Measurements from ENCODE around the gene OR8D2.
"Not testable (repeated sequence)": the region's sequence is repeated elsewhere in the genome, so short reads cannot be mapped to it uniquely, and the experiment has no call there.

The OR8D2 gene

DNA sequence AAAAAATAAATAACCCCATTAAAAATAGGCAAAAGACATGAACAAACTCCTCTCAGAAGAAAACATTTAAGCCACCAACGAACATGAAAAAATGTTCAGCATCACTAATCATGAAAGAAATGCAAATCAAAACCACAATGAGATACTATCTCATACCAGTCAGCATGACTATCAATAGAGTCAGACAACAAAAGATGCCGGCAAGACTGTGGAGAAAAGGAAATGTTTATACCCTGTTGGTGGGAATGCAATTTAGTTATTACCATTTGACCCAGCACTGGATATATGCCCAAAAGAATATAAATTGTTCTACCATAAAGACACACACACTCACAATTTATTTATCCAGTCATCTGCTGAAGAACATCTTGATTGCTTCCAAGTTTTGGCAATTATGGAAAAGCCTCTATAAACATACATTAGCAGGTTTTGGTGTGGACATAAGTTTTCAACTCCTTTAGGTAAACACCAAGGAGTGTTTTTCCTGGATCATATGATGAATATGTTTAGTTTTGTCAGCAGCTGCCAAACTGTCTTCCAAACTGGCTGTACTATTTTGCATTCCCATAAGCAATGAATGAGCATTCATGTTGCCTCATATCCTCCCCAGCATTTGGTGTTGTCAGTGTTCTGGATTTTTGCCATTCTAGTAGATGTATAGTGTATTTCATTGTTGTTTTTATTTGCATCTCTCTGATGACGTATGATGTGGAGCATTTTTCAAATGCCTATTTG lies 34.2 kb downstream of the OR8D2 start:
- peak; percentile 26 for DNase-seq (ENCODE audit: low read depth)

DNA sequence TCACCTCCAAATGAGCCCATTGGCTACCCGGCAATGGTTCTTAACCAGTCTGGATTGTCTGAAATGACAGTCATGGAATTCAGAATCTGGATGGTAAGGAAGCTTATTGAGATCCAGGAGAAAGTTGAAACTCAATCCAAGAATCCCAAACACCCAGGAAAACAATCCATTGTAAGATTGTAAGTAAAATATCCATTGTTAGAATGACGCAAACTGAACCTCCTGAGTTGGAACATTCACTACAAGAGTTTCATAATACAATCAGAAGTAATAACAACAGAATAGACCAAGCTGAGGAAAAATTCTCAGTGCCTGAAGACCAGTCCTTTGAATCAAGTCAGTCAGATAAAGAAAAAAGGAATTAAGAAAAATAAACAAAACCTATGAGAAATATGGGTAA lies 41.7 kb downstream of the OR8D2 start:
- no peak for DNase-seq (ENCODE audit: low read depth)

- no peak for DNase-seq (ENCODE audit: low read depth)
Observed at GRCh38 chr11:124277804-124278203, 42.2 kb downstream of the OR8D2 start.

DNA sequence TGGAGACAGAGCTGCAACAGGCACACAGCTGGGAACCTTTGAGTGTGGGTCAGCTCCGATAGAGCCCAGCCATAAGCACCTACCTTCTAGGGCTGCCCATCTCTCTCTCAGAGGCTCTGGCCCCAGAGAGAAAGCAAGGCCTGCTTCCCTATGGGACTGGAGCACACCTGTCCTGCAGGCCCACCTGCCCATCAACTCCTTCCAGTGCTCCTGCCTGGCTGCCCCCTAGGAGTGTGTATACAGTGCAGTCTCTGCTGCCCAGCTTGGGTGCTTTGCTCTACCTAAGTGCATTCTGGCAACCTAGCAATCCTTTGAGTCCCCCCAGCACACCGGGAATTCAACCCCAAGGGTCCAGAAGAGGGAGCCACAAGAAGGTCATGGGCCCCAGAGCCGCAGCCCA lies 42.8 kb downstream of the OR8D2 start:
- DNase-seq (ENCODE audit: low read depth), result no peak

DNA sequence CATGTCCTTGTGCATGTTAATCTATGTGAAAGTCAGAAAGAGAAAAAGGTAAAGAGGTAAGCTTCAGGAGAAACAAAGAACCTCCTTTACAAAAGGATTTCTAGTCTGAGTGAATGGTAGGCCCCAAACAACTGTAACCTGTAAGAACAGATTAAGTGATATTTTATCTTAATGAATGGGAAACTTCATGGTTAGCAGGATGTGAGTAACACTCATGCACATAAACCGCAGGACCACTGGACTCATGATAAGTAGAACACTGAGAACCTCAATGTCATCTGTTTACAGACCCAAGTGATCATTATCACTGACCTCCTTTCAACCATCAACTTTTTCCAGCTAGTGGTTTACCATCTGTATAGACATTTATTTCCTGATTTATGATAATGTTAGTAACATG lies 43.9 kb downstream of the OR8D2 start:
- DNase-seq (ENCODE audit: low read depth), result no peak

- DNase-seq (ENCODE audit: low read depth), result no peak
Observed at GRCh38 chr11:124274000-124274399, 46.0 kb downstream of the OR8D2 start.

GRCh38 chr11:124270886-124271285 lies 49.1 kb downstream of the OR8D2 start:
- DNase-seq (ENCODE audit: low read depth), result not testable (repeated sequence)

Measured in HS-27A (cell line).